PC-3 (cell line): Measurements from ENCODE around the gene ASXL2. TPM values are rescaled to one million over a fixed set of nuclear protein-coding genes. Genes with fewer than 3 reads are reported as not detected.
A peak's percentile ranks its signal among the peaks of the same experiment; 100 is the strongest.

Source experiments
- ATAC-seq: fragments of 200-7000 bp; cut with Tn5 transposase; 2 replicates; pipeline ENCODE4 v1.9.1; 2020; ENCODE audit warnings: mild to moderate bottlenecking, moderate library complexity
- BruUV-seq: library from RNA; stranded (reverse); fragments of 400-500 nt; replicated peaks from 2 replicates; lab custom pipeline; 2021; lab: Mats Ljungman, UMichigan
- CTCF ChIA-PET: fragments of 300-600 bp; sonication (Branson Sonifier 250); formaldehyde crosslinking; loops from one replicate; lab custom pipeline; 2022; ENCODE audit warnings: antibody characterized with exemption; lab: Charles Lee
- POLR2A ChIA-PET: fragments of 300-600 bp; sonication (Branson Sonifier 250); formaldehyde crosslinking; loops from one replicate; lab custom pipeline; 2022; ENCODE audit warnings: antibody characterized with exemption; ENCODE audit not compliant: unreplicated experiment; lab: Charles Lee
- DNase-seq: peaks from one replicate; pipeline ENCODE4 v3.0.0-alpha.2; 2015
- H2AFZ ChIP-seq: fragments of 300-600 bp; sonication (generic); 2 replicates; pipeline ENCODE4 v1.6.0; 2016; ENCODE audit warnings: antibody characterized with exemption, low read length
- H3F3A ChIP-seq: fragments of 300-600 bp; sonication (generic); one replicate; pipeline ENCODE4 v1.6.0; 2017; ENCODE audit warnings: antibody characterized with exemption, low read length, control low read depth, mild to moderate bottlenecking; ENCODE audit not compliant: unreplicated experiment
- H3K27ac ChIP-seq: fragments of 300-600 bp; sonication (generic); 2 replicates; pipeline ENCODE4 v1.5.1; 2016; ENCODE audit warnings: mild to moderate bottlenecking, low read length
- H3K27me3 ChIP-seq: fragments of 300-600 bp; sonication (generic); 2 replicates; pipeline ENCODE4 v1.6.1; 2016; ENCODE audit warnings: low read length, mixed read lengths
- H3K36me3 ChIP-seq: fragments of 300-600 bp; sonication (generic); 2 replicates; pipeline ENCODE4 v1.6.1; 2016; ENCODE audit warnings: low read depth, mixed run types, low read length, mixed read lengths
- H3K4me1 ChIP-seq: fragments of 300-600 bp; sonication (generic); 2 replicates; pipeline ENCODE4 v1.5.1; 2016; ENCODE audit warnings: low read length; ENCODE audit not compliant: insufficient read depth
- H3K4me2 ChIP-seq: fragments of 300-600 bp; sonication (generic); 2 replicates; pipeline ENCODE4 v1.6.0; 2016; ENCODE audit warnings: low read length
- H3K4me3 ChIP-seq: fragments of 300-600 bp; sonication (generic); 2 replicates; pipeline ENCODE4 v1.5.1; 2016; ENCODE audit warnings: mild to moderate bottlenecking, low read length, mixed read lengths
- H3K79me2 ChIP-seq: fragments of 300-600 bp; sonication (generic); 2 replicates; pipeline ENCODE4 v1.6.1; 2017; ENCODE audit warnings: low read length, mixed read lengths
- H3K9ac ChIP-seq: fragments of 300-600 bp; sonication (generic); 2 replicates; pipeline ENCODE4 v1.6.0; 2016; ENCODE audit warnings: mild to moderate bottlenecking, low read length
- H3K9me2 ChIP-seq: fragments of 300-600 bp; sonication (generic); replicated peaks from 2 replicates; pipeline ENCODE4 v1.6.1; 2016; ENCODE audit warnings: mixed run types, low read length, mixed read lengths
- H3K9me3 ChIP-seq: fragments of 300-600 bp; sonication (generic); 2 replicates; pipeline ENCODE4 v1.6.1; 2016; ENCODE audit warnings: low read length, mixed read lengths
- H4K20me1 ChIP-seq: fragments of 300-600 bp; sonication (generic); 2 replicates; pipeline ENCODE4 v1.6.1; 2016; ENCODE audit warnings: low read length, mixed read lengths
- CTCF ChIP-seq: fragments of 300-600 bp; sonication (generic); conservative IDR thresholded peaks from 2 replicates; pipeline ENCODE4 v1.5.1; 2017; ENCODE audit warnings: antibody characterized with exemption, low read depth, mild to moderate bottlenecking, low read length
- EZH2 ChIP-seq: fragments of 300-600 bp; sonication (generic); IDR thresholded peaks from one replicate; pipeline ENCODE4 v1.6.1; 2017; ENCODE audit warnings: antibody characterized with exemption, mild to moderate bottlenecking, low read length; ENCODE audit not compliant: unreplicated experiment
- EZH2phosphoT487 ChIP-seq: fragments of 300-600 bp; sonication (generic); IDR thresholded peaks from 2 replicates; pipeline ENCODE4 v1.6.1; 2018; ENCODE audit warnings: mild to moderate bottlenecking, antibody characterized with exemption, low read length, borderline replicate concordance
- intact Hi-C: fragments of 100-400 bp; cut with micrococcal nuclease; formaldehyde crosslinking; loops from 2 replicates; pipeline ENCODE4 v1.9.0; 2023
- total RNA-seq: library from RNA; depleted of rRNA; stranded (reverse); fragments of >200 nt; gene quantifications from 2 replicates; pipeline ENCODE4 v1.2.3, GENCODE V29; 2014

The ASXL2 gene
- total RNA-seq, 1 experiment from 2014 or later = 11.5 TPM

- ChIA-PET POLR2A (no interaction called here), CTCF (no interaction called here)
- DNase-seq (no peak), ATAC-seq (no peak)
- no peaks in the 10 kb centered on the region for H3K79me2 ChIP-seq
- no peaks in the 10 kb centered on the region for H4K20me1 ChIP-seq
- no peaks in the 10 kb centered on the region for H3K36me3 ChIP-seq
- no peak for TF ChIP-seq EZH2phosphoT487
- no peak for TF ChIP-seq CTCF
- TF ChIP-seq EZH2 = no peak
- no peak overlapping the region for H3K4me2 ChIP-seq
- H3K4me3 ChIP-seq = no peak overlapping the region
- H3K9me3 ChIP-seq = no peaks in the 10 kb centered on the region
- H3K9me2 ChIP-seq = no peaks in the 10 kb centered on the region
- no peak overlapping the region for H3K9ac ChIP-seq
- peaks cover 21% of the 10 kb centered on the region for H3K4me1 ChIP-seq
- H2AFZ ChIP-seq = no peak overlapping the region
- no peak overlapping the region for H3K27ac ChIP-seq
- intact Hi-C loops = no loop called here
- no peaks in the 10 kb centered on the region for H3K27me3 ChIP-seq
- peaks cover 8% of the 10 kb centered on the region for H3F3A ChIP-seq
- no TSS peak for BruUV-seq
Observed at GRCh38 chr2:25711675-25712354, 166.5 kb downstream of the ASXL2 start.

- POLR2A ChIA-PET = no interaction called here
- peaks cover 8% of the 10 kb centered on the region for H3F3A ChIP-seq
- H3K9me3 ChIP-seq = no peaks in the 10 kb centered on the region
- no peaks in the 10 kb centered on the region for H4K20me1 ChIP-seq
- H2AFZ ChIP-seq = no peak overlapping the region
- CTCF ChIA-PET = no interaction called here
- H3K9me2 ChIP-seq = no peaks in the 10 kb centered on the region
- no peak overlapping the region for H3K4me3 ChIP-seq
- TF ChIP-seq EZH2 (no peak), CTCF (no peak), EZH2phosphoT487 (no peak)
- DNase-seq = no peak
- intact Hi-C loops = no loop called here
- no TSS peak for BruUV-seq
- H3K4me2 ChIP-seq = no peak overlapping the region
- no peaks in the 10 kb centered on the region for H3K27me3 ChIP-seq
- no peaks in the 10 kb centered on the region for H3K79me2 ChIP-seq
- H3K4me1 ChIP-seq = peaks cover 21% of the 10 kb centered on the region
- no peak overlapping the region for H3K9ac ChIP-seq
- no peak overlapping the region for H3K27ac ChIP-seq
- ATAC-seq = no peak
- no peaks in the 10 kb centered on the region for H3K36me3 ChIP-seq
Observed at GRCh38 chr2:25710750-25711149, 167.5 kb downstream of the ASXL2 start.

DNA sequence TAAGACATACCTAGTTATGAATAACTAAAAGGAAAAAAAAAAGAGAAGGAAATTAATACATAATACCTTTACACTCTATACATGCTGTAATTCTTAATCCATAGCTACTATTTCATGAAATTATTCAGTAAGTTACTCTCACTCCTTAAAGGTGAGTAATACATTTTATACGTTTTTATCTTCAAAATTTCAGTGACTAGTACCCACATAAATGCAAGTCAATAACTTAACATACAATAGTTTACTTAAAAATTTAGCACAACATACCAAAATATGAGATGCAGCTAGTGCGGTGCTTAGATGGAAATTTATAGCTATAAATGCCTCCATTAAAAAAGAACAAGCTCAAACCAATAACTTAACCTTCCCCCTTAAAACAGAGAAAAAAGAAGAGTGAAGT lies 168.9 kb downstream of the ASXL2 start:
- Histone ChIP-seq H3K4me3 (no peak overlapping the region), H3K36me3 (no peaks in the 10 kb centered on the region), H3K9me3 (no peaks in the 10 kb centered on the region), H3K9me2 (no peaks in the 10 kb centered on the region), H3K79me2 (no peaks in the 10 kb centered on the region), H3K4me1 (peaks cover 21% of the 10 kb centered on the region), H2AFZ (no peak overlapping the region), H3K27me3 (no peaks in the 10 kb centered on the region), H3K27ac (0 out of 2 replicates have a peak overlapping the region, but pooled peaks have one; percentile 1), H3K9ac (no peak overlapping the region), H4K20me1 (no peaks in the 10 kb centered on the region), H3F3A (peaks cover 8% of the 10 kb centered on the region), H3K4me2 (peak overlapping the region; percentile 5)
- DNase-seq (peak; percentile 66), ATAC-seq (peak; percentile 50)
- CTCF ChIA-PET = interaction anchor here (0.6 to 1.2 kb wide), 2 partner anchors 9 to 102 kb away, joined by 3 to 6 read pairs; no protein-coding TSS in a partner anchor
- intact Hi-C loops = loop anchor here (1.0 kb wide), 1 partner anchor 9 kb away; no protein-coding TSS in a partner anchor
- POLR2A ChIA-PET = interaction anchor here (0.5 kb wide), 2 partner anchors 66 to 1782 kb away, joined by 3 read pairs; partner anchors contain the start of gene ATAD2B
- BruUV-seq = no TSS peak
- no peak for TF ChIP-seq EZH2phosphoT487
- TF ChIP-seq CTCF = no peak
- no peak for TF ChIP-seq EZH2
